GM23248 (cell line): ENCODE measurements around the gene CRYAA.
"Not testable (repeated sequence)": the region's sequence is repeated elsewhere in the genome, so short reads cannot be mapped to it uniquely, and the experiment has no call there.

Experiments used
- EZH2 ChIP-seq: fragments of 200-600 bp; sonication (generic); IDR thresholded peaks from 2 replicates; pipeline ENCODE4 v1.6.1; 2018; ENCODE audit warnings: antibody characterized with exemption, mild to moderate bottlenecking; ENCODE audit not compliant: insufficient read depth, poor library complexity, severe bottlenecking
- EZH2phosphoT487 ChIP-seq: fragments of 200-600 bp; sonication (generic); IDR thresholded peaks from 2 replicates; pipeline ENCODE4 v1.6.1; 2018; ENCODE audit warnings: antibody characterized with exemption, moderate library complexity, mild to moderate bottlenecking, low read depth; ENCODE audit not compliant: insufficient read depth

- not testable (repeated sequence) for TF ChIP-seq EZH2phosphoT487, EZH2
These were observed 34.3 kb upstream of the CRYAA start for GRCh38 chr21:43134520-43134919.
